GM21423 (cell line): ENCODE measurements around the gene ABI1.
"Not testable (repeated sequence)": the region's sequence is repeated elsewhere in the genome, so short reads cannot be mapped to it uniquely, and the experiment has no call there.

Source experiments
- ATAC-seq: cut with Tn5 transposase; IDR thresholded peaks from one replicate; pipeline ENCODE4 v1.9.1; 2021; ENCODE audit warnings: mild to moderate bottlenecking, moderate library complexity; ENCODE audit not compliant: unreplicated experiment

The ABI1 gene

GRCh38 chr10:26805567-26806245 lies 55.1 kb downstream of the ABI1 start:
- no peak for ATAC-seq

DNA sequence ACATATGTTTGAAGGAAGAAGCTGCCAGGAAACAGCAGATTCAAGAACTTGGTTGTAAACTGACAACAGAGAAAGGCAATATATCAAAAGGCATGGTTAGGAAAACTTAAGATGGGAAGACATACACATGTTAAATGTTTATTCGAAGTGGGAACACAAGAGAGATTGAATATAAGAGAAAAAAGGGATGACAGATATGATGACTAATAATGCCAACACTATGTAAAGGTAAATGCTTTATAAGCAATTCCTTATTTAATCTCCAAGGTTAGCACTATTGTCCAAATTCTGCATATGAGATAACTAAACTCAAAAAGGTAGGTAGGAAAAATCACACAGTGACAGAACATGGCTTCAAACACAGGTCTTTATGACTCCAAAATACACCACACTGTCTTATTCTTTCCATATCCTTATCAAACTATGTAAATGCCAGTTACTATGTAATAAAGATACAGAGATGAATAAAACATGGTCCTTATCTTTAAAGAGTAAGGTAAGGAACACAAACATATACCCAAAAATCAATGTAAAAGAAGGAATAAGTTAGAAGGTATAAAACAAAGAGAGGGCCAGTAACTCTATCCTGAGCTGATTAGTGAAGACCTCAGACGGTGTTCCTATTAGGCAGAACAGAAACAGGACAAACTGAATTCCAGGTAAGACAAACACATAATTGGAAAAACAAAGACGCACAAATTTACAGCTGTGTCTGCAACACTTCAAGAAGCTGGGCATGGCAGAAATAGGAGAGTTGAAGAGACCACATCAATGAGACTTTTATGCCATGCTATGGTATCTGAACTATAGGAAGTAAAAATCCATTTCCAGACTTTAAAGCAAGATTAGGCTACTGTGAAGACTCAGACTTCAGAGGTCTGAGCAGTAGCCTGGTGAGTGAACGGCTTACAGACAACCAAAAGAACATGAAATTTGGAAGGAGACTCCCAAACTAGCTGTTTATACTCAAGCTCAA lies 56.1 kb downstream of the ABI1 start:
- ATAC-seq = no peak

DNA sequence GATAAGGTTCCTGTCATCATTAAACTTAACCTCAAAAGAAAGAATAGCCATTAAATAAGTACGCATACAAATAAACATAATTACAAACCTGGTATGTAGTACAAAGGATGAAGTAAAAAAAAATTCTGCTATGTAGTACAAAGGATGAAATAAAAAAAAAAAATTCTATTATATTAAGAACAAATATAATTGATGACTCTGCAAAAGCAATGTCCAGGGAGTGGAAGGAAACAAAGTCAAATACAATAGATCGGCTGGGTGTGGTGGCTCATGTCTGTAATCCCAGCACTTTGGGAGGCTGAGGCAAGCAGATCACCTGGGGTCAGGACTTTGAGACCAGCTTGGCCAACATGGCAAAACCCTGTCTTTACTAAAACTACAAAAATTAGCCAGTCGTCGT lies 56.9 kb downstream of the ABI1 start:
- ATAC-seq = no peak

GRCh38 chr10:26802527-26802926 lies 58.2 kb downstream of the ABI1 start:
- ATAC-seq = no peak

- no peak for ATAC-seq
These were observed 58.9 kb downstream of the ABI1 start for GRCh38 chr10:26801831-26802230.

GRCh38 chr10:26801274-26801673 lies 59.5 kb downstream of the ABI1 start:
- ATAC-seq = no peak

DNA sequence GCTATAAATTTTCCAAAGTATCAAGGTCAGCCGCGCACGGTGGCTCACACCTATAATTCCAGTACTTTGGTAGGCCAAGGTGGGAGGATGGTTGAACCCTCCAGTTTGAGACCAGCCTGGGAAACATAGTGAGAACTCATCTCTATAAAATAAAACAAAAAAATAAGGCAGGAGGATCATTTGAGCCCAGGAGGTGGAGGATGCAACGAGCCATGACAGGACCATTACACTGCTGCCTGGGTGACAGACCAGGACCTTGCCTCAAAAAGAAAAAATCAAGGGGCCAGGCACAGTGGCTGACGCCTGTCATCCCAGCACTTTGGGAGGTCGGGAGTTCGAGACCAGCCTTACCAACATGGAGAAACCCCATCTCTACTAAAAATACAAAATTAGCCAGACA lies 60.3 kb downstream of the ABI1 start:
- ATAC-seq = no peak

DNA sequence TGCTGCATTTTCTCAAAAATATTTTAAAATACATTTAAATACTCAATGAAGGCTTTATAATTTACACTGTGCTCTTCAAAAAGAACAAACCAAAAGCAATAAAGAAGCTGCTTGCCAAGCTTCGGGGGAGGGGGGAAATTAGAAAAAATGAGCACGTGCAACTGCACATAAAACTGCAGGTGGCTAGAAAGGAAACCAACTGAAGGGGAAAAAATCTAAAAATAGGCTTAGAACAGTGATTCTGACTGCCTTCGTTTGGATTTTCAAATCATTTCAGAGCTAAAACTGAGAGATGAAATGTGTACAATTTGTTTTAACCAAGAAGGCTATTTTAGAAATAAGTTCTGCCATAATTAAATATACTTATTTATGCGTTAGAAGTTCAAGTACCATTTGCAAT lies 61.4 kb downstream of the ABI1 start:
- peak; percentile 60 for ATAC-seq

DNA sequence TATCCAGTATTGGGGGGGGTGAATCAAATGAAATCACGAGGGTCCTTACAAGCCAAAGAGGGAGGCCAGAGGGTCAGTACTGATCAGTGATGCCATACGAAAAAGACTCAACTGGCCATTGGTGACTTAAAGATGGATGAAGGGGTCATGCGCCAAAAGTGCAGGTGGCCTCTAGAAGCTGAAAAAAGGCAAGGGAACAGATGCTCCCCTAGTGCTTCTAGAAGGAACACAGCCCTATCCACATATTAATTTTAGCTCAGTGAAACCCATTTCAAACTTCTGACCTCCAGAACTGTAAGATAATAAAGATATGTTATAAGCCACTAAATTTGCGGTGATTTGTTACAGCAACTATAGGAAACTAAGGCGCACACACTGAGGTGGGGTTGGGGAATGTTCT lies 62.5 kb downstream of the ABI1 start:
- ATAC-seq = no peak

DNA sequence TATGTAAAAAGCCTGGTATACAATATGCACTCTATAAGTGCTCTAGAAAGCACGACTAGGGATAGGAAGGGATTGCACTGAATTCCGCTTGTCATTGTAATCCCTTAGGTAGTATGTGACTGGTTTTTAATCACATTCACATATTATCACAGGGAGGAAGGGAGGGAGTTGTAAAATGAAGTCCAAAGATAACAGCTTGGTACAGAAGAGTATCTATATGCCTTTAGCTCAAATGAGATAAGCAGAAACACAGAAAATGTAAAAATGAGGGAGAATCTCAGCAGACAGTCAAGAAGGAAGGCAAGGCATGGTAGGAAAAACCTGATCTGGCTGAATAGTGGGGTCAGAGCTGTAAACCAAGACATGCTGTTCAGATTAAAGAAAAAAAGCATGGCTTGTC lies 63.4 kb downstream of the ABI1 start:
- ATAC-seq = no peak

- no peak for ATAC-seq
These were observed 67.8 kb downstream of the ABI1 start for GRCh38 chr10:26792758-26793495.

GRCh38 chr10:26790221-26790995 lies 70.3 kb downstream of the ABI1 start:
- ATAC-seq = no peak

- ATAC-seq = not testable (repeated sequence)
These were observed 71.0 kb downstream of the ABI1 start for GRCh38 chr10:26789779-26790178.

DNA sequence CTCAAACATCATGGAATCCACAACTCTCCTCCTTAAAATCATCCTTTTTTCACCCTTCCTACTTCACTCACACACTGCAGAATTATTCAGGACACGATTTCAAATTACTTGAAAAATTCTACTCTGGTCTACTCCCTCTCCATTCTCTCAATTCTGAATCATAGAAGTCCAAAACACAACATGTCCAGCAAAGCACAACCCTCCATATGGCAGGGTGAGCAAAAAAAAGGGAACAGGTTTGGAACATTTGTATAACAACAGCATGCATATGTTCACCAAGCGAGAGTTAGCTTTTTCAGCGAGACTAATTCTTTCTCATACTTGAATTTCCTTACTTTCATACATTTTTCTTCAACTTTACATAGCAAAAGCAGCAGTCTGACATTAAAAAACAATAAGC lies 73.4 kb downstream of the ABI1 start:
- ATAC-seq = no peak

DNA sequence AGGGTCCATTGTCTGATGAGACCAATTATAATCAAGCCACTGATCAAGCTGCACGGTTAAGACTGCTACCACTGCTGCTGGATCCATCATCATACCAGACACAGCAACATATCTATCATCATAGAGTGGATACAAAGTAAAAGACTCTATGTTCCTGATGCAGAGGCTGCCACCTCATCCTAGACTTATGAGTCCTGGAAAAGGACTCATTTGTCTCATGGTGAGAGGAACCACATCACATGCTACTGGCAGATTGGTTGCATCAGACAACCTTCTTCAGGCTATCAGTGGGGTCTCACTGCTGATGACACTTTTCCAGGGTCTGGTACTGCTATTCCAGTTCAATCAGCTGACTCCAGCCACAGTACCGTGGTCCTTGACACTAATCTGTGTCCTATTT lies 79.0 kb downstream of the ABI1 start:
- ATAC-seq = no peak

GRCh38 chr10:26780793-26781601 lies 79.8 kb downstream of the ABI1 start:
- peak; percentile 73 for ATAC-seq

DNA sequence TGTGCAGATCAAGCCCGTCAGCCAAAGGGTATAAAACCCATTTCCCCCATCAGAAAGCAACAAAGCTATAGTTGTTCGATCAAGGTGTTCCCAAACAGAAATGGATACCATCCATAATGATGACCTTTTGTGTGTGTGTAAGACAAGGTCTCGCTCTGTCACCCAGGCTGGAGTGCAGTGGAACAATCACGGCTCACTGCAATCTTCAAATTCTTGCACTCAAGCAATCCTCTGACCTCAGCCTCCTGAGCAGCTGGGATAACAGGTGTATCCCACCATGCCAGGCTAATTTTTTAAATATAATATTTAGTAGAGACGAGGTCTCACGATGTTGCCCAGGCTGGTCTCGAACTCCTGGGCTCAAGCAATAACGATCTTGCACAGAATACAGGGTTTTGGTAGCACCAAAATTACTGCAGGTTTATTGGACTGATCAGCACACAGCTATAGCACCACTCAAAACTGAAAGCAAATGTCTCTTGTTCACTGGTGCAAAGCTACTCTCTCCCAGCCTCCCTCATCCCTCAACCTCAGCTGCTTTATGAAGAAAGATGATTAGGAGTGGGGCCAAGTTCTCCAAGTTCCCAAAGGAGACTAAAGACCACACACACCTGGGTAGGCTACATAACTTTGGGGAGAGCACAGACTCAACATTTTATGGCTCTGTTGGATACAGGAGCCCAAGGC lies 80.5 kb downstream of the ABI1 start:
- ATAC-seq = peak; percentile 34

DNA sequence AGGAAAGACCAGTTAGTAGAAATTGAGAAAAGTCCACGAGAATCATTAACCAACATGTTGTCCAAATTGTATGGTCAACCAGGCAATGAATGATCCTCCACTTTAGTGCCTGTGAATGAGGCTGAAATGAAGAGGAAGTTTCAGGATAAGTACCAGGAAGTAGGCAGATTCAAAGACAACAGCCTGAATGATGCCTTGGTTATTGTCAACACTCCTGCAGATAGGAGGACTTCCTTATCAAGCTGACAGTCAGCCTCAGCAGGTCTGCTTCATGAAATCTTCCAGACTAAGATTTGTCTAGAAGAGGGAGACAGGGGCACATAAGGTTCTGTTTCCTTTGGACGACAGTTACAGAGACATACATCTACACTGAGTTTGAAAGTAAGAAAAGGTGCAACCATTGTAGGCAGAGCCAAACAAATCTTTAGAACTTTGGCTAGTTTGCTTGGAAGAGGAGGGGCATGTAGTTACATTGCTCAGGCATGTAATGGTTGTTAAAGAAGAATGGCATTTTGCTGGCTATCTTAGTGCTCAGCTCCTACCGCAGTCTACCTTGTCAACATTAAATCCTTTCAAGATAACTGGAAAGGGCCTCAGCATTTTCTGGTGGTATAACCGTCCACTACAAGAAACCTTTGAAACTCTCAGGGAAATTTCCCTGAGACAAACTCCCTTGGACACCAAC lies 81.4 kb downstream of the ABI1 start:
- ATAC-seq = no peak

DNA sequence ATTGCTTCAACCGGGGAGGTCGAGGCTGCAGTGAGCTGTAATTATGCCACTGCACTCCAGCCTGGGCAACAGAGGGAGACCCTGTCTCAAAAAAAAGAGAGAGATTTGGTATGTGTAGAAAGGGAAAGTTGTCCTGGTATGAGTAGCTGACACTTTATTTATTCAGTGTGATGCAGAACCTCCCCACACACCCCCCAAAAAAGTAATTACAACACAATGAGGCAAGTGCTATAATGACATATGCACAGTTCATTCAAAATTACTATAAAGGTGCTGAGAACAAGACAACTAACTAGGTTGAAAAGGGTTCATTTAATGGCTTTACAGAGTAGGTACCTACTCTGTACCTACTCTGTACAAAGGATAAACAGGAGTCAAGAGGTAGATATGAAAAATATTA lies 83.1 kb downstream of the ABI1 start:
- no peak for ATAC-seq
